ENCODE measurements around the gene PHC2.

The PHC2 gene

DNA sequence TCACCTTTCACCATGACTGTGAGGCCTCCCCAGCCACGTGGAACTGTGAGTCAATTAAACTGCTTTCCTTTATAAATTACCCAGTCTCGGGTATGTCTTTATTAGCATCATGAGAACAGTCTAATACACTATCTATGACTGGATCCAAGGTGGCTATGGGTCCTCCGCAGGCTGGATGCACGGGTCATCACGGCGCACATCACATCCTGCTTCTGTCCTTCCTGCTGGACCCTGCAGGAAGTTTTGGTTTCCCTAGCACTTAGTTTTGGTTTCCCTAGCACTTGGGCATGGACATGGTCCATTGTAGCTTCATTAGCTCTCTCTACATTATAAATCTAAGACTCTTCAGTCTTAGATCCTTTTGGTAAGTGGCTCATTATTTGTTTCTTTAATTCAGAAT lies 14.2 kb upstream of the PHC2 start:
- H3K9me2 ChIP-seq (replicated peaks; ENCODE audit: insufficient read depth, low read length): no peaks in the 10 kb centered on the region
- H3K36me3 ChIP-seq (ENCODE audit: low read length): no peaks in the 10 kb centered on the region
- H3K27me3 ChIP-seq (ENCODE audit: low read length): no peaks in the 10 kb centered on the region
- no peak overlapping the region for H3K4me2 ChIP-seq (ENCODE audit: low read depth, low read length, poor library complexity, severe bottlenecking)
- H4K20me1 ChIP-seq (ENCODE audit: low read depth, low read length): no peaks in the 10 kb centered on the region
- no peak overlapping the region for H2AFZ ChIP-seq (ENCODE audit: low read depth, low read length, severe bottlenecking)
- TF ChIP-seq EZH2phosphoT487 (conservative IDR thresholded peaks at IDR 0.05; ENCODE audit: low read length): no peak
- TF ChIP-seq, protein P1, sequence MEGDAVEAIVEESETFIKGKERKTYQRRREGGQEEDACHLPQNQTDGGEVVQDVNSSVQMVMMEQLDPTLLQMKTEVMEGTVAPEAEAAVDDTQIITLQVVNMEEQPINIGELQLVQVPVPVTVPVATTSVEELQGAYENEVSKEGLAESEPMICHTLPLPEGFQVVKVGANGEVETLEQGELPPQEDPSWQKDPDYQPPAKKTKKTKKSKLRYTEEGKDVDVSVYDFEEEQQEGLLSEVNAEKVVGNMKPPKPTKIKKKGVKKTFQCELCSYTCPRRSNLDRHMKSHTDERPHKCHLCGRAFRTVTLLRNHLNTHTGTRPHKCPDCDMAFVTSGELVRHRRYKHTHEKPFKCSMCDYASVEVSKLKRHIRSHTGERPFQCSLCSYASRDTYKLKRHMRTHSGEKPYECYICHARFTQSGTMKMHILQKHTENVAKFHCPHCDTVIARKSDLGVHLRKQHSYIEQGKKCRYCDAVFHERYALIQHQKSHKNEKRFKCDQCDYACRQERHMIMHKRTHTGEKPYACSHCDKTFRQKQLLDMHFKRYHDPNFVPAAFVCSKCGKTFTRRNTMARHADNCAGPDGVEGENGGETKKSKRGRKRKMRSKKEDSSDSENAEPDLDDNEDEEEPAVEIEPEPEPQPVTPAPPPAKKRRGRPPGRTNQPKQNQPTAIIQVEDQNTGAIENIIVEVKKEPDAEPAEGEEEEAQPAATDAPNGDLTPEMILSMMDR (IDR thresholded peaks at IDR 0.05; ENCODE audit: insufficient read depth, low read length, poor library complexity, severe bottlenecking): no peak
- H3K9me3 ChIP-seq (ENCODE audit: insufficient read depth, low read length): no peaks in the 10 kb centered on the region
- H3F3A ChIP-seq (ENCODE audit: insufficient read depth): no peaks in the 10 kb centered on the region
- no peak overlapping the region for H3K4me3 ChIP-seq (ENCODE audit: insufficient read depth, low read length, poor library complexity, severe bottlenecking)
- H3K79me2 ChIP-seq (ENCODE audit: insufficient read depth, low read length): no peaks in the 10 kb centered on the region
- no peak overlapping the region for H3K27ac ChIP-seq (ENCODE audit: low read depth, low read length)
- no peak overlapping the region for H3K9ac ChIP-seq (ENCODE audit: low read length)

DNA sequence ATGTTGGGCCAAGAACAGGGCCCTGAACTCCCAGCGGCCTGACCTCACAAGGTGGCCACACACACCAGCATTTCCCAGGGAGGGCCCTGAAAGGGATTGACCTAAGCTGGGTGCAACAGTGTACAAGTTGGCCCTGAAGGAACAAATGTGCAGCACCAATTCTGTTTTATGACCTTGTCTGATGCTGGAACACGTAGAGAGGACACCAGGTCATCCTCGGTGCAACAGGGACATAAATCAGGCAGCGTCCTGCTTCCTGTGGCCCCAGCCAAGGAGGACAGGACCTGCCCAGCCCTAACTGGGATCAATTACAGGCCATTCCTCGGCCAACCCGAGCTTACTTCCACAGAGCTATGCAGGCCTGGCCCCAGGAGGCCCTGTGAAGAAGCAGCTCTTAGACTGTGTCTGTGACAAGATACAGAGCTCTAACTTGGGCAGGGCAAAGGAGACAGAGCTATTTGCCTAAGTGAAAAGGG lies 12.8 kb upstream of the PHC2 start:
- Histone ChIP-seq H3K4me2 (ENCODE audit: low read depth, low read length, poor library complexity, severe bottlenecking) (no peak overlapping the region), H3K9me2 (replicated peaks; ENCODE audit: insufficient read depth, low read length) (no peaks in the 10 kb centered on the region), H3K4me3 (ENCODE audit: insufficient read depth, low read length, poor library complexity, severe bottlenecking) (no peak overlapping the region), H4K20me1 (ENCODE audit: low read depth, low read length) (no peaks in the 10 kb centered on the region), H3K27ac (ENCODE audit: low read depth, low read length) (no peak overlapping the region), H3K79me2 (ENCODE audit: insufficient read depth, low read length) (no peaks in the 10 kb centered on the region), H3K9me3 (ENCODE audit: insufficient read depth, low read length) (no peaks in the 10 kb centered on the region), H3K9ac (ENCODE audit: low read length) (no peak overlapping the region), H2AFZ (ENCODE audit: low read depth, low read length, severe bottlenecking) (no peak overlapping the region), H3K36me3 (ENCODE audit: low read length) (no peaks in the 10 kb centered on the region), H3F3A (ENCODE audit: insufficient read depth) (no peaks in the 10 kb centered on the region), H3K27me3 (ENCODE audit: low read length) (no peaks in the 10 kb centered on the region)
- TF ChIP-seq, protein P1 (IDR thresholded peaks at IDR 0.05; ENCODE audit: insufficient read depth, low read length, poor library complexity, severe bottlenecking): no peak
- TF ChIP-seq EZH2phosphoT487 (conservative IDR thresholded peaks at IDR 0.05; ENCODE audit: low read length): no peak

DNA sequence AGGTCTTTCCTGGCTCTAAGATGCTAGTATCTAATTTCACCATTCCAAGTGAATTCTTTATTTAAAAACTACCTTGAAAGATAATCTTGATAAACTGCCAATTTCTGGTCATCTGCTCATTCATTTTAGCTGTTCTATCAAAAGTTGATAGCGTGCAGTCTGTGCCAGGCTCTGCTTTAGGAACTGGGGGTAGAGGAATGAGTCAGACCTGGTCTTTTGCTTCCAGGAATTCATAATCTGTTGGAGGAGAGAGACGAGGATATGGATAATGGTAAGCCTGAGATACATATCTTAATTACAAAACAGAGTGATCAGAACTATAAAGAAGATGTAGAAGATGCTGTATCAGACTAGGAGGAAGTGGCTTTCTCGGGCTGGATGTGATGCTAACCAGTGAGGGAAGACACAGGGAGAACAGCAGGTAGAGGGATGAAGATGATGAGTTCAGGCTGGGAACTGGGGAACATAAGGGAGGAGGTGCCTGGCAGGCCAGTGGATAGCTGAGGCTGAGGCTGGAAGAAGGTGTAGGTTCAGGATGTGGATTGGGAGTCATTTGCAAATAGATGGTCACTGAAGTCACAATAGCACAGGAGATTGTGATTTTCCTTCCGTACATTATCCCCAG lies 12.3 kb upstream of the PHC2 start:
- Histone ChIP-seq H4K20me1 (ENCODE audit: low read depth, low read length) (no peaks in the 10 kb centered on the region), H3K4me2 (ENCODE audit: low read depth, low read length, poor library complexity, severe bottlenecking) (no peak overlapping the region), H3K27me3 (ENCODE audit: low read length) (no peaks in the 10 kb centered on the region), H3F3A (ENCODE audit: insufficient read depth) (no peaks in the 10 kb centered on the region), H2AFZ (ENCODE audit: low read depth, low read length, severe bottlenecking) (no peak overlapping the region), H3K9me2 (replicated peaks; ENCODE audit: insufficient read depth, low read length) (no peaks in the 10 kb centered on the region), H3K9me3 (ENCODE audit: insufficient read depth, low read length) (no peaks in the 10 kb centered on the region), H3K79me2 (ENCODE audit: insufficient read depth, low read length) (no peaks in the 10 kb centered on the region), H3K4me3 (ENCODE audit: insufficient read depth, low read length, poor library complexity, severe bottlenecking) (no peak overlapping the region), H3K9ac (ENCODE audit: low read length) (no peak overlapping the region), H3K27ac (ENCODE audit: low read depth, low read length) (no peak overlapping the region), H3K36me3 (ENCODE audit: low read length) (no peaks in the 10 kb centered on the region)
- no peak for TF ChIP-seq EZH2phosphoT487 (conservative IDR thresholded peaks at IDR 0.05; ENCODE audit: low read length)
- TF ChIP-seq, protein P1 (IDR thresholded peaks at IDR 0.05; ENCODE audit: insufficient read depth, low read length, poor library complexity, severe bottlenecking): no peak
